ENCODE measurements around the gene UNC13C. TPM values are rescaled to one million over a fixed set of nuclear protein-coding genes. Genes with fewer than 3 reads are reported as not detected.

UNC13C gene
- total RNA-seq, 1 experiment from 2014 or later, result not detected

- no TSS peak for BruUV-seq (replicated peaks)
Measured at GRCh38 chr15:54502416-54503075, 524.3 kb downstream of the UNC13C start.

More at GRCh38 chr15:54502416-54503075, 524.3 kb downstream of the UNC13C start:
- TF ChIP-seq SRF (IDR thresholded peaks at IDR 0.05; ENCODE audit: low read depth), result no peak
- no peak for TF ChIP-seq CTCF (IDR thresholded peaks at IDR 0.05 in 2 of 3, conservative IDR thresholded peaks at IDR 0.05 in 1 of 3; ENCODE audit: borderline replicate concordance in 1 of 3, insufficient read depth in 1 of 3, low read depth in 2 of 3, low read length in 2 of 3)
- no peak for TF ChIP-seq REST (IDR thresholded peaks at IDR 0.05; ENCODE audit: low read depth)
- TF ChIP-seq ZNF274 (IDR thresholded peaks at IDR 0.05; ENCODE audit: low read depth, low read length), result no peak
- no peak for TF ChIP-seq ATF3 (IDR thresholded peaks at IDR 0.05)
- no peak for TF ChIP-seq POLR2AphosphoS5 (IDR thresholded peaks at IDR 0.05; ENCODE audit: low read depth, low read length)
- TF ChIP-seq ZFX (IDR thresholded peaks at IDR 0.05), result no peak
- TF ChIP-seq FOSL1 (IDR thresholded peaks at IDR 0.05; ENCODE audit: low read depth), result no peak
- TF ChIP-seq RAD21 (IDR thresholded peaks at IDR 0.05; ENCODE audit: low read depth), result no peak
- no peak for TF ChIP-seq TCF7L2 (IDR thresholded peaks at IDR 0.05; ENCODE audit: borderline replicate concordance, extremely low read depth, insufficient read depth, insufficient read length)
- TF ChIP-seq CEBPB (IDR thresholded peaks at IDR 0.05; ENCODE audit: low read depth), result no peak
- no peak for TF ChIP-seq CBX3 (IDR thresholded peaks at IDR 0.05; ENCODE audit: low read depth)
- TF ChIP-seq ELF1 (IDR thresholded peaks at IDR 0.05; ENCODE audit: borderline replicate concordance, low read depth), result no peak
- no peak for TF ChIP-seq JUND (IDR thresholded peaks at IDR 0.05)
- Histone ChIP-seq H3K79me2 (ENCODE audit: insufficient read depth, low read length) (no peaks in the 10 kb centered on the region), H3K4me1 (ENCODE audit: control insufficient read depth in 1 of 2, insufficient read depth in 2 of 2, low read length in 2 of 2) (no peaks in the 10 kb centered on the region), H3K36me3 (ENCODE audit: control insufficient read depth in 1 of 2, insufficient read depth in 2 of 2, low read length in 2 of 2) (no peaks in the 10 kb centered on the region), H3K4me3 (replicated peaks in 1 of 2; ENCODE audit: low read depth in 1 of 2, low read length in 2 of 2) (no peak overlapping the region), H4K20me1 (ENCODE audit: insufficient read depth) (no peaks in the 10 kb centered on the region), H3K9me2 (ENCODE audit: insufficient read depth) (no peaks in the 10 kb centered on the region), H3K9ac (ENCODE audit: low read length) (no peak overlapping the region), H2AFZ (ENCODE audit: low read depth, low read length, poor library complexity, severe bottlenecking) (no peak overlapping the region), H3K27me3 (ENCODE audit: insufficient read depth, low read length) (no peaks in the 10 kb centered on the region), H3K4me2 (ENCODE audit: low read length) (no peak overlapping the region), H3K27ac (ENCODE audit: low read depth, low read length) (no peak overlapping the region), H3K9me3 (ENCODE audit: control insufficient read depth in 1 of 2, insufficient read depth in 1 of 2, low read depth in 1 of 2, low read length in 2 of 2) (peaks cover 6 to 30% of the 10 kb centered on the region in 2 experiments; a peak in 2 of 4 replicates)
- ATAC-seq (no peak), DNase-seq (ENCODE audit: low read depth, low spot score) (no peak)
- ChIA-PET RAD21 (ENCODE audit: low non-redundant PET in 1 of 2, low total read pairs in 2 of 2, uncharacterized antibody in 2 of 2, unreplicated experiment in 2 of 2) (no interaction called here), CTCF (no interaction called here), POLR2A (no interaction called here)
- intact Hi-C loops (cut with micrococcal nuclease), result no loop called here

Measured in HCT116 (cell line).